ENCODE results near the gene FOXG1. TPM values are rescaled to one million over a fixed set of nuclear protein-coding genes. Genes with fewer than 3 reads are reported as not detected.

FOXG1 gene
- total and polyA plus RNA-seq, 2 donors (not counting 3 experiments of a cell fraction or from before 2014, with no cell fraction given): not detected

- no TSS peak for BruUV-seq (replicated peaks)
- H3K79me2 ChIP-seq (ENCODE audit: control insufficient read depth, insufficient read depth, low read length): no peaks in the 10 kb centered on the region
- FAIRE-seq (no peak), DNase-seq (ENCODE audit: low read depth, low spot score) (no peak)
- ChIA-PET POLR2A (no interaction called here), CTCF (interaction anchor here (5.5 kb wide), 1 partner anchor 12 kb away, joined by 34 read pairs; no protein-coding TSS in a partner anchor)
- H3K4me2 ChIP-seq (ENCODE audit: insufficient read depth, low read length): no peak overlapping the region
- no peaks in the 10 kb centered on the region for H4K20me1 ChIP-seq (replicated peaks; ENCODE audit: control insufficient read depth, extremely low read depth, insufficient read depth, low read length)
- H3K9me3 ChIP-seq (replicated peaks; ENCODE audit: control insufficient read depth, insufficient read depth, low read length): no peaks in the 10 kb centered on the region
- no peak overlapping the region for H2AFZ ChIP-seq (ENCODE audit: low read depth, low read length)
- no peak overlapping the region for H3K27ac ChIP-seq (ENCODE audit: insufficient read depth, low read depth, low read length)
- H3K9me1 ChIP-seq (replicated peaks; ENCODE audit: control insufficient read depth, extremely low read depth, insufficient read depth, low read length): no peaks in the 10 kb centered on the region
- TF ChIP-seq EZH2 (IDR thresholded peaks at IDR 0.05; ENCODE audit: borderline replicate concordance, low read depth, low read length, severe bottlenecking): peak; percentile 99
- TF ChIP-seq FOS (IDR thresholded peaks at IDR 0.05; ENCODE audit: borderline replicate concordance, insufficient read depth, low read length): no peak
- H3K4me1 ChIP-seq (ENCODE audit: control insufficient read depth, extremely low read depth, insufficient read depth, low read length): peaks cover 5% of the 10 kb centered on the region
- H3K9ac ChIP-seq (replicated peaks; ENCODE audit: extremely low read depth, insufficient read depth, low read length): no peak overlapping the region
- dilution Hi-C loops (cut with MboI; ENCODE audit: extremely low pct_ligation_motif_present, low sequenced_read_pairs): no loop called here
- peaks cover 45 to 88% of the 10 kb centered on the region in 2 experiments for H3K27me3 ChIP-seq (ENCODE audit: control insufficient read depth in 2 of 2, insufficient read depth in 2 of 2, low read length in 2 of 2)
- H3K4me3 ChIP-seq (replicated peaks in 1 of 3; ENCODE audit: insufficient read depth in 1 of 3, low read depth in 1 of 3, low read length in 3 of 3): no peak overlapping the region
- H3K36me3 ChIP-seq (ENCODE audit: control insufficient read depth in 2 of 2, extremely low read depth in 1 of 2, insufficient read depth in 2 of 2, low read length in 2 of 2): no peaks in the 10 kb centered on the region
- intact Hi-C loops (cut with micrococcal nuclease): loop anchor here (10.0 kb wide), 1 partner anchor 1157 kb away; the partner anchor contains the start of gene PRKD1
These were observed 1.5 kb downstream of the FOXG1 start for GRCh38 chr14:28767853-28768741.

GRCh38 chr14:28769276-28769880 is 2.8 kb downstream of the FOXG1 start:
- no peaks in the 10 kb centered on the region for H3K36me3 ChIP-seq (ENCODE audit: control insufficient read depth in 2 of 2, extremely low read depth in 1 of 2, insufficient read depth in 2 of 2, low read length in 2 of 2)
- no peak overlapping the region for H3K4me3 ChIP-seq (replicated peaks in 1 of 3; ENCODE audit: insufficient read depth in 1 of 3, low read depth in 1 of 3, low read length in 3 of 3)
- H3K27me3 ChIP-seq (ENCODE audit: control insufficient read depth in 2 of 2, insufficient read depth in 2 of 2, low read length in 2 of 2): peaks cover 51 to 89% of the 10 kb centered on the region in 2 experiments
- no peak overlapping the region for H3K9ac ChIP-seq (replicated peaks; ENCODE audit: extremely low read depth, insufficient read depth, low read length)
- no peak overlapping the region for H3K27ac ChIP-seq (ENCODE audit: insufficient read depth, low read depth, low read length)
- intact Hi-C loops (cut with micrococcal nuclease) (loop anchor here (10.0 kb wide), 1 partner anchor 1155 kb away; the partner anchor contains the start of gene PRKD1), dilution Hi-C loops (cut with MboI; ENCODE audit: extremely low pct_ligation_motif_present, low sequenced_read_pairs) (no loop called here)
- peaks cover 5% of the 10 kb centered on the region for H3K4me1 ChIP-seq (ENCODE audit: control insufficient read depth, extremely low read depth, insufficient read depth, low read length)
- no peak for TF ChIP-seq EZH2 (IDR thresholded peaks at IDR 0.05; ENCODE audit: borderline replicate concordance, low read depth, low read length, severe bottlenecking)
- no peak for TF ChIP-seq GATA2 (IDR thresholded peaks at IDR 0.05; ENCODE audit: insufficient read depth, insufficient read length, low read depth, low read length)
- TF ChIP-seq POLR2AphosphoS5 (IDR thresholded peaks at IDR 0.05; ENCODE audit: insufficient read depth, low read depth, low read length): no peak
- TF ChIP-seq MYC (IDR thresholded peaks at IDR 0.05; ENCODE audit: low read depth, low read length): no peak
- TF ChIP-seq POLR2A (IDR thresholded peaks at IDR 0.05; ENCODE audit: low read depth, low read length): no peak
- TF ChIP-seq JUN (IDR thresholded peaks at IDR 0.05; ENCODE audit: borderline replicate concordance, insufficient read depth, insufficient read length, low read depth): no peak
- no peak for TF ChIP-seq MAX (IDR thresholded peaks at IDR 0.05; ENCODE audit: insufficient read depth, insufficient read length)
- TF ChIP-seq FOS (IDR thresholded peaks at IDR 0.05; ENCODE audit: borderline replicate concordance, insufficient read depth, low read length): no peak
- no peak for TF ChIP-seq CTCF (IDR thresholded peaks at IDR 0.05; ENCODE audit: extremely low read depth in 1 of 2, insufficient read depth in 1 of 2, low read depth in 1 of 2, low read length in 2 of 2)
- no peak overlapping the region for H2AFZ ChIP-seq (ENCODE audit: low read depth, low read length)
- no peaks in the 10 kb centered on the region for H3K79me2 ChIP-seq (ENCODE audit: control insufficient read depth, insufficient read depth, low read length)
- H3K9me3 ChIP-seq (replicated peaks; ENCODE audit: control insufficient read depth, insufficient read depth, low read length): no peaks in the 10 kb centered on the region
- no peaks in the 10 kb centered on the region for H3K9me1 ChIP-seq (replicated peaks; ENCODE audit: control insufficient read depth, extremely low read depth, insufficient read depth, low read length)
- ChIA-PET CTCF (interaction anchor here (1.0 to 1.2 kb wide), 2 partner anchors 12 to 18 kb away, joined by 4 read pairs; no protein-coding TSS in a partner anchor), POLR2A (no interaction called here)
- no peak overlapping the region for H3K4me2 ChIP-seq (ENCODE audit: insufficient read depth, low read length)
- FAIRE-seq (no peak), DNase-seq (ENCODE audit: low read depth, low spot score) (no peak)
- no TSS peak for BruUV-seq (replicated peaks)
- H4K20me1 ChIP-seq (replicated peaks; ENCODE audit: control insufficient read depth, extremely low read depth, insufficient read depth, low read length): no peaks in the 10 kb centered on the region

Measured in endothelial cell of umbilical vein (primary cell).